ENCODE measurements around the gene DISP3.

DNA sequence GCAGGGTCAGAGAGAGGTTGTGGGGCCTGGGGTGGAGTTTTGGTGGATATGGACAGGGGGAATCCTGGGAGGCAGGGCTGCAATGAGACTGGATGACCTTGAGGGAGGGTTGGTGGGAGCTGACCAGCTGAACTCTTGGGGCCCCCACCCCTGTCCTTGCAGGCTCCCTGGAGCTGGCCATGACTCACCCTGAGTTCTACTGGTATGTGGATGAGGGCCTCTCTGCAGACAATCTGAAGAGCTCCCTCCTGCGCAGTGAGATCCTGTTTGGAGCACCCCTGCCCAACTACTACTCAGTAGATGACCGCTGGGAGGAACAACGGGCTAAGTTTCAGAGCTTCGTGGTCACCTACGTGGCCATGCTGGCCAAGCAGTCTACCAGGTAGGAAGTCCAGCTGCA lies 23.6 kb downstream of the DISP3 start:
- TF ChIP-seq, protein P1, sequence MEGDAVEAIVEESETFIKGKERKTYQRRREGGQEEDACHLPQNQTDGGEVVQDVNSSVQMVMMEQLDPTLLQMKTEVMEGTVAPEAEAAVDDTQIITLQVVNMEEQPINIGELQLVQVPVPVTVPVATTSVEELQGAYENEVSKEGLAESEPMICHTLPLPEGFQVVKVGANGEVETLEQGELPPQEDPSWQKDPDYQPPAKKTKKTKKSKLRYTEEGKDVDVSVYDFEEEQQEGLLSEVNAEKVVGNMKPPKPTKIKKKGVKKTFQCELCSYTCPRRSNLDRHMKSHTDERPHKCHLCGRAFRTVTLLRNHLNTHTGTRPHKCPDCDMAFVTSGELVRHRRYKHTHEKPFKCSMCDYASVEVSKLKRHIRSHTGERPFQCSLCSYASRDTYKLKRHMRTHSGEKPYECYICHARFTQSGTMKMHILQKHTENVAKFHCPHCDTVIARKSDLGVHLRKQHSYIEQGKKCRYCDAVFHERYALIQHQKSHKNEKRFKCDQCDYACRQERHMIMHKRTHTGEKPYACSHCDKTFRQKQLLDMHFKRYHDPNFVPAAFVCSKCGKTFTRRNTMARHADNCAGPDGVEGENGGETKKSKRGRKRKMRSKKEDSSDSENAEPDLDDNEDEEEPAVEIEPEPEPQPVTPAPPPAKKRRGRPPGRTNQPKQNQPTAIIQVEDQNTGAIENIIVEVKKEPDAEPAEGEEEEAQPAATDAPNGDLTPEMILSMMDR (conservative IDR thresholded peaks at IDR 0.05; ENCODE audit: low read length), result no peak
- TF ChIP-seq EZH2phosphoT487 (IDR thresholded peaks at IDR 0.05; ENCODE audit: borderline replicate concordance, low read depth, low read length), result no peak
